ENCODE results near the gene SHROOM3. TPM values are rescaled to one million over a fixed set of nuclear protein-coding genes. Genes with fewer than 3 reads are reported as not detected.

The SHROOM3 gene
- total RNA-seq, 2 donors from 2014 or later = 18.1 to 21.8 TPM

DNA sequence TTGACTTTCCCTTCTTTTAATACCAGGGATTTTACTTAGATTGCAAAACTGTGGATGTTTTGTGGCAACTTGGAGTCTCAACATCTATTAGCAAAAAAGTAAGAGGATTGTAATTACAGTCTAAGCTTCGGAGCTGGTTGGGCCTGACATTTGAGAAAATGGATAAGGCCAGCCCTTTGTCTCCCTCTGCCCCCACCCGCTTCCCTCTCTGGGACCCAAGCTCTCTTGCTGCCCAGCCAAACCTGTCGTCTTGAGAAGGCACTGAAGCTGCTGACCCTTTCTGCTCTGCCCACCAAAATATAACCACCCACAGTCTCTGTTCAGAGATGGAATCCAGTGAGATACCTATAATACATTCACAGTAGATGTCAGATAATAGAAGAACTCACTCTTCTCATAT lies 49.6 kb downstream of the SHROOM3 start:
- H3K9ac ChIP-seq (ENCODE audit: extremely low read depth, low read length, poor library complexity, severe bottlenecking) = no peak overlapping the region
- H3K4me3 ChIP-seq (ENCODE audit: low read length) = no peak overlapping the region
- Mint-ChIP-seq H3K9me3 (peaks cover 31% of the 10 kb centered on the region), H3K4me1 (peaks cover 12% of the 10 kb centered on the region), H3K36me3 (ENCODE audit: low read depth) (no peaks in the 10 kb centered on the region), H3K4me3 (no peak overlapping the region), H3K27ac (peak overlapping the region; percentile 26), H3K27me3 (ENCODE audit: insufficient read depth) (no peaks in the 10 kb centered on the region)
- H3K9me3 ChIP-seq (ENCODE audit: control insufficient read depth, low read length) = no peaks in the 10 kb centered on the region
- DNase-seq = peak; percentile 51
- no peaks in the 10 kb centered on the region for H3K36me3 ChIP-seq (ENCODE audit: control insufficient read depth, insufficient read depth, low read length)
- H3K27ac ChIP-seq (ENCODE audit: low read depth, low read length) = peak overlapping the region; percentile 19
- H3K27me3 ChIP-seq (ENCODE audit: control insufficient read depth, insufficient read depth, low read length, poor library complexity, severe bottlenecking) = no peaks in the 10 kb centered on the region
- WGBS, 2 experiments (ENCODE audit: insufficient coverage in 1 of 2, insufficient read length in 1 of 2) = 78% methylated on average over 3 of the region's 3 CpGs; no CpG with 5 or more reads in 1 of the 2 experiments
- TF ChIP-seq, protein P1, sequence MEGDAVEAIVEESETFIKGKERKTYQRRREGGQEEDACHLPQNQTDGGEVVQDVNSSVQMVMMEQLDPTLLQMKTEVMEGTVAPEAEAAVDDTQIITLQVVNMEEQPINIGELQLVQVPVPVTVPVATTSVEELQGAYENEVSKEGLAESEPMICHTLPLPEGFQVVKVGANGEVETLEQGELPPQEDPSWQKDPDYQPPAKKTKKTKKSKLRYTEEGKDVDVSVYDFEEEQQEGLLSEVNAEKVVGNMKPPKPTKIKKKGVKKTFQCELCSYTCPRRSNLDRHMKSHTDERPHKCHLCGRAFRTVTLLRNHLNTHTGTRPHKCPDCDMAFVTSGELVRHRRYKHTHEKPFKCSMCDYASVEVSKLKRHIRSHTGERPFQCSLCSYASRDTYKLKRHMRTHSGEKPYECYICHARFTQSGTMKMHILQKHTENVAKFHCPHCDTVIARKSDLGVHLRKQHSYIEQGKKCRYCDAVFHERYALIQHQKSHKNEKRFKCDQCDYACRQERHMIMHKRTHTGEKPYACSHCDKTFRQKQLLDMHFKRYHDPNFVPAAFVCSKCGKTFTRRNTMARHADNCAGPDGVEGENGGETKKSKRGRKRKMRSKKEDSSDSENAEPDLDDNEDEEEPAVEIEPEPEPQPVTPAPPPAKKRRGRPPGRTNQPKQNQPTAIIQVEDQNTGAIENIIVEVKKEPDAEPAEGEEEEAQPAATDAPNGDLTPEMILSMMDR (conservative IDR thresholded peaks at IDR 0.05) = no peak
- peaks cover 3% of the 10 kb centered on the region for H3K4me1 ChIP-seq (ENCODE audit: control insufficient read depth, insufficient read depth, low read length)

DNA sequence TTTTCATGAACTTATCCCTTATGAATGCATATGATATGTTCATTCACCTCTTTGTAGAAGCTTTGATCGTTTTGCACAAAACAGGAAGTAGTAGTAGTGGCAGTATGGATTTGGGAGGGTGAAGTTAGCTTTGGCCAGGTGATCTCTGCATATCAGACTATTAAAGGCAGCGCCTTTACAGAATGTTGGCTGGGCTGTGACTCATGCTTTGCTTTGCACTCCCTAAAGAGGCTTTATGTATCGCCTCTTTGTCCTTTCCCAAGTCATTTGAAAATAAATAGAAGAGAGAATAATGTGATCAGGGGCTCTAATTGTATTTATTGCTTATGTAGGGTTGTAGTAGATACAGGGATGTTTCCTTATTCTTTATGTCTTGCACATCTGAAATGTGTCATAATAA lies 50.4 kb downstream of the SHROOM3 start:
- Histone ChIP-seq H3K4me1 (ENCODE audit: control insufficient read depth, insufficient read depth, low read length) (peaks cover 3% of the 10 kb centered on the region), H3K27ac (ENCODE audit: low read depth, low read length) (peak overlapping the region; percentile 19), H3K4me3 (ENCODE audit: low read length) (no peak overlapping the region), H3K27me3 (ENCODE audit: control insufficient read depth, insufficient read depth, low read length, poor library complexity, severe bottlenecking) (no peaks in the 10 kb centered on the region), H3K9me3 (ENCODE audit: control insufficient read depth, low read length) (no peaks in the 10 kb centered on the region), H3K9ac (ENCODE audit: extremely low read depth, low read length, poor library complexity, severe bottlenecking) (no peak overlapping the region), H3K36me3 (ENCODE audit: control insufficient read depth, insufficient read depth, low read length) (no peaks in the 10 kb centered on the region)
- H3K4me1 Mint-ChIP-seq = peaks cover 12% of the 10 kb centered on the region
- H3K36me3 Mint-ChIP-seq (ENCODE audit: low read depth) = no peaks in the 10 kb centered on the region
- no peak overlapping the region for H3K4me3 Mint-ChIP-seq
- DNase-seq = peak; percentile 52
- H3K27ac Mint-ChIP-seq = peak overlapping the region; percentile 62
- 46% methylated on average over 3 of the region's 3 CpGs; no CpG with 5 or more reads in 1 of the 2 experiments for WGBS, 2 experiments (ENCODE audit: insufficient coverage in 1 of 2, insufficient read length in 1 of 2)
- peaks cover 27% of the 10 kb centered on the region for H3K9me3 Mint-ChIP-seq
- H3K27me3 Mint-ChIP-seq (ENCODE audit: insufficient read depth) = no peaks in the 10 kb centered on the region
- TF ChIP-seq, protein P1 (conservative IDR thresholded peaks at IDR 0.05) = no peak

DNA sequence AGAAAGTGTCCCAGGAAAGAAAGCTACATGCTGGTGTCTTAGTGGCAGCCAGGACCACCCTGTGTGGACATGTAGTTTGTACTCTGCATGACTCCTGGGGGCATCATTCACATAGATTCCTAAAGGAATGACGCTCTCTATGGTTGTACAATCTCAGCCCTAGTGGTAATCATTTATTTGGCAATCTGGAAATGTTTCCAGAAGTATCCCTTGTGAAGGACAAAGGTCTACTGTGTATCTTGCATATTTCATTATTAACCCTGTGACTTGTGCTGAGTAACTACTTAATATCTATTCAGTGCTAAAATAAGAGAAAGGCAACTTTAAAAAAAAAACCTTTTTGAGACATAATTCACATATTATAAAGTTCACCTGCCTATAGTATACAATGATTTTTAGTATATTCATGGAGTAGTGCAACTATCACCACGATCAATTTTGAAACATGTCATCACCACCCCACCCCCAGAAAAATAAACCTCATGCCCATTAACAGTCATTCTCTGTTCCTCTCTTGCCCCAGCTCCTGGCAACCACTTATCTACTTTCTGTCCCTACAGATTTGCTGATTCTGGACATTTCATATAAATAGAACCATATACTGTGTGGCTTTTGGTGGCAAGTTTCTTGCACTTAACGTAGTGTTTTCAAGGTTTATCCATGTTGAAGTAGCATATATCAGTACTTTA lies 51.7 kb downstream of the SHROOM3 start:
- Mint-ChIP-seq H3K9me3 (peaks cover 19% of the 10 kb centered on the region), H3K27ac (no peak overlapping the region), H3K4me1 (peaks cover 12% of the 10 kb centered on the region), H3K36me3 (ENCODE audit: low read depth) (no peaks in the 10 kb centered on the region), H3K27me3 (ENCODE audit: insufficient read depth) (no peaks in the 10 kb centered on the region), H3K4me3 (no peak overlapping the region)
- no peak for DNase-seq
- Histone ChIP-seq H3K4me3 (ENCODE audit: low read length) (no peak overlapping the region), H3K27ac (ENCODE audit: low read depth, low read length) (no peak overlapping the region), H3K4me1 (ENCODE audit: control insufficient read depth, insufficient read depth, low read length) (peaks cover 3% of the 10 kb centered on the region), H3K9me3 (ENCODE audit: control insufficient read depth, low read length) (no peaks in the 10 kb centered on the region), H3K36me3 (ENCODE audit: control insufficient read depth, insufficient read depth, low read length) (no peaks in the 10 kb centered on the region), H3K9ac (ENCODE audit: extremely low read depth, low read length, poor library complexity, severe bottlenecking) (no peak overlapping the region), H3K27me3 (ENCODE audit: control insufficient read depth, insufficient read depth, low read length, poor library complexity, severe bottlenecking) (no peaks in the 10 kb centered on the region)
- 80 to 92% methylated on average over 1 to 2 of the region's 3 CpGs for WGBS, 2 experiments (ENCODE audit: insufficient coverage in 1 of 2, insufficient read length in 1 of 2)
- TF ChIP-seq, protein P1 (conservative IDR thresholded peaks at IDR 0.05) = no peak

Measured in endodermal cell (in vitro differentiated cells).